Keratinocyte (primary cell): ENCODE results near the gene CPED1. TPM values are rescaled to one million over a fixed set of nuclear protein-coding genes. Genes with fewer than 3 reads are reported as not detected.

Experiments used
- DNase-seq: peaks from one replicate; pipeline ENCODE4 v3.0.0-alpha.2; 2011; ENCODE audit warnings: low read depth, missing footprints, low spot score
- FAIRE-seq: peaks from 2 replicates; lab custom pipeline; 2011; peaks lifted over from hg19 to GRCh38; lab: Jason Lieb, UNC
- H2AFZ ChIP-seq: 2 replicates; pipeline ENCODE4 v1.6.0; 2012; ENCODE audit warnings: low read length, control low read depth, inconsistent platforms; ENCODE audit not compliant: control insufficient read depth
- H3K27ac ChIP-seq: 2 replicates; pipeline ENCODE4 v1.5.1; 2011; ENCODE audit warnings: low read length; ENCODE audit not compliant: control insufficient read depth, insufficient read depth
- H3K27me3 ChIP-seq: 3 replicates; pipeline ENCODE4 v1.6.0; 2011; ENCODE audit warnings: low read length; ENCODE audit not compliant: control insufficient read depth, insufficient read depth; ENCODE audit errors: extremely low read depth
- H3K36me3 ChIP-seq, 2 experiments: 2 replicates in 1 of 2; 3 replicates in 1 of 2; pipeline ENCODE4 v1.5.1; 2011; ENCODE audit warnings: low read length in 2 of 2, mild to moderate bottlenecking in 1 of 2; ENCODE audit not compliant: control insufficient read depth in 2 of 2, insufficient read depth in 2 of 2; ENCODE audit errors: extremely low read depth in 1 of 2
- H3K4me1 ChIP-seq: 3 replicates; pipeline ENCODE4 v1.5.1; 2011; ENCODE audit warnings: low read length; ENCODE audit not compliant: control insufficient read depth, insufficient read depth; ENCODE audit errors: extremely low read depth
- H3K4me2 ChIP-seq: 3 replicates; pipeline ENCODE4 v1.6.0; 2011; ENCODE audit warnings: low read depth, low read length; ENCODE audit not compliant: control insufficient read depth, insufficient read depth; ENCODE audit errors: extremely low read depth
- H3K4me3 ChIP-seq, 3 experiments: fragments of 200-600 bp in 1 of 3; sonication (generic) in 1 of 3; 2 replicates in 2 of 3; 3 replicates in 1 of 3; pipeline ENCODE4 v1.5.1; 2011 to 2016; ENCODE audit warnings: low read length in 3 of 3, mild to moderate bottlenecking in 3 of 3, control low read depth in 2 of 3, inconsistent platforms in 1 of 3, low read depth in 1 of 3, mixed read lengths in 1 of 3, mixed run types in 1 of 3, moderate library complexity in 1 of 3; ENCODE audit not compliant: control insufficient read depth in 2 of 3, insufficient read depth in 2 of 3; ENCODE audit errors: extremely low read depth in 1 of 3
- H3K79me2 ChIP-seq: 2 replicates; pipeline ENCODE4 v1.6.0; 2012; ENCODE audit warnings: low read length; ENCODE audit not compliant: control insufficient read depth, insufficient read depth
- H3K9ac ChIP-seq: 3 replicates; pipeline ENCODE4 v1.6.0; 2011; ENCODE audit warnings: low read length; ENCODE audit not compliant: control insufficient read depth, insufficient read depth; ENCODE audit errors: extremely low read depth
- H3K9me1 ChIP-seq: 3 replicates; pipeline ENCODE4 v1.6.0; 2011; ENCODE audit warnings: low read length; ENCODE audit not compliant: control insufficient read depth, insufficient read depth; ENCODE audit errors: extremely low read depth
- H3K9me3 ChIP-seq: 2 replicates; pipeline ENCODE4 v1.5.1; 2012; ENCODE audit warnings: low read depth, low read length; ENCODE audit not compliant: control insufficient read depth
- H4K20me1 ChIP-seq: 3 replicates; pipeline ENCODE4 v1.6.0; 2011; ENCODE audit warnings: low read length; ENCODE audit not compliant: control insufficient read depth, insufficient read depth; ENCODE audit errors: extremely low read depth
- EZH2 ChIP-seq: IDR thresholded peaks from one replicate; pipeline ENCODE4 v1.6.1; 2012; ENCODE audit warnings: inconsistent platforms, mild to moderate bottlenecking, low read length, moderate library complexity
- dilution Hi-C: fragments of 300-500 bp; cut with MboI; formaldehyde crosslinking; loops from one replicate; pipeline ENCODE4 v1.7.0; 2020; ENCODE audit warnings: low sequenced_read_pairs; ENCODE audit not compliant: extremely low pct_ligation_motif_present
- polyA plus RNA-seq, 5 experiments: library from polyadenylated mRNA; depleted of rRNA in 3 of 5; stranded (reverse) in 3 of 5; stranded (forward) in 1 of 5; unstranded in 1 of 5; fragments of >200 nt; gene quantifications; 1 replicate in 1 of 5; 2 replicates in 3 of 5; 3 replicates in 1 of 5; pipeline versions ENCODE4 v1.2.1 to v1.2.3, GENCODE V29; 2011 to 2012; ENCODE audit warnings: missing spikeins in 2 of 5, low read depth in 1 of 5, low replicate concordance in 1 of 5
- TF ChIP-seq, protein P1 (sequence below), 3 experiments: IDR thresholded peaks in 1 of 3; conservative IDR thresholded peaks in 1 of 3; optimal IDR thresholded peaks in 1 of 3; 2 replicates in 2 of 3; 3 replicates in 1 of 3; pipeline versions ENCODE3 to v1.5.1; 2011; ENCODE audit warnings: low read length in 3 of 3, mild to moderate bottlenecking in 3 of 3, moderate library complexity in 2 of 3, control low read depth in 1 of 3, inconsistent platforms in 1 of 3; ENCODE audit not compliant: insufficient read depth in 2 of 3; ENCODE audit errors: extremely low read depth in 1 of 3

The CPED1 gene
- polyA plus RNA-seq, 1 donor (not counting 4 experiments of a cell fraction or from before 2014, with no cell fraction given) = 0.62 TPM

GRCh38 chr7:121186746-121187145 is 198.2 kb downstream of the CPED1 start:
- no peaks in the 10 kb centered on the region for H3K79me2 ChIP-seq
- TF ChIP-seq, protein P1, sequence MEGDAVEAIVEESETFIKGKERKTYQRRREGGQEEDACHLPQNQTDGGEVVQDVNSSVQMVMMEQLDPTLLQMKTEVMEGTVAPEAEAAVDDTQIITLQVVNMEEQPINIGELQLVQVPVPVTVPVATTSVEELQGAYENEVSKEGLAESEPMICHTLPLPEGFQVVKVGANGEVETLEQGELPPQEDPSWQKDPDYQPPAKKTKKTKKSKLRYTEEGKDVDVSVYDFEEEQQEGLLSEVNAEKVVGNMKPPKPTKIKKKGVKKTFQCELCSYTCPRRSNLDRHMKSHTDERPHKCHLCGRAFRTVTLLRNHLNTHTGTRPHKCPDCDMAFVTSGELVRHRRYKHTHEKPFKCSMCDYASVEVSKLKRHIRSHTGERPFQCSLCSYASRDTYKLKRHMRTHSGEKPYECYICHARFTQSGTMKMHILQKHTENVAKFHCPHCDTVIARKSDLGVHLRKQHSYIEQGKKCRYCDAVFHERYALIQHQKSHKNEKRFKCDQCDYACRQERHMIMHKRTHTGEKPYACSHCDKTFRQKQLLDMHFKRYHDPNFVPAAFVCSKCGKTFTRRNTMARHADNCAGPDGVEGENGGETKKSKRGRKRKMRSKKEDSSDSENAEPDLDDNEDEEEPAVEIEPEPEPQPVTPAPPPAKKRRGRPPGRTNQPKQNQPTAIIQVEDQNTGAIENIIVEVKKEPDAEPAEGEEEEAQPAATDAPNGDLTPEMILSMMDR (optimal IDR thresholded peaks at IDR 0.05 in 1 of 3, IDR thresholded peaks at IDR 0.05 in 1 of 3, conservative IDR thresholded peaks at IDR 0.05 in 1 of 3; ENCODE audit: extremely low read depth in 1 of 3, insufficient read depth in 2 of 3, low read length in 3 of 3) = no peak
- TF ChIP-seq EZH2 = no peak
- no peaks in the 10 kb centered on the region for H3K9me1 ChIP-seq
- no peaks in the 10 kb centered on the region for H4K20me1 ChIP-seq
- FAIRE-seq (no peak), DNase-seq (no peak)
- no peaks in the 10 kb centered on the region for H3K9me3 ChIP-seq
- dilution Hi-C loops = no loop called here
- no peak overlapping the region for H3K9ac ChIP-seq
- H2AFZ ChIP-seq = no peak overlapping the region
- no peak overlapping the region for H3K27ac ChIP-seq
- no peaks in the 10 kb centered on the region for H3K36me3 ChIP-seq
- H3K27me3 ChIP-seq = no peaks in the 10 kb centered on the region
- H3K4me3 ChIP-seq = no peak overlapping the region
- no peak overlapping the region for H3K4me2 ChIP-seq
- H3K4me1 ChIP-seq = no peaks in the 10 kb centered on the region

- H3K27ac ChIP-seq = no peak overlapping the region
- dilution Hi-C loops = no loop called here
- H3K9ac ChIP-seq = no peak overlapping the region
- no peaks in the 10 kb centered on the region for H4K20me1 ChIP-seq
- H3K36me3 ChIP-seq = no peaks in the 10 kb centered on the region
- H2AFZ ChIP-seq = no peak overlapping the region
- DNase-seq (no peak), FAIRE-seq (no peak)
- no peaks in the 10 kb centered on the region for H3K4me1 ChIP-seq
- H3K27me3 ChIP-seq = no peaks in the 10 kb centered on the region
- H3K9me1 ChIP-seq = no peaks in the 10 kb centered on the region
- no peaks in the 10 kb centered on the region for H3K9me3 ChIP-seq
- no peak overlapping the region for H3K4me2 ChIP-seq
- no peak overlapping the region for H3K4me3 ChIP-seq
- TF ChIP-seq EZH2 = no peak
- TF ChIP-seq, protein P1 (optimal IDR thresholded peaks at IDR 0.05 in 1 of 3, IDR thresholded peaks at IDR 0.05 in 1 of 3, conservative IDR thresholded peaks at IDR 0.05 in 1 of 3; ENCODE audit: extremely low read depth in 1 of 3, insufficient read depth in 2 of 3, low read length in 3 of 3) = no peak
- H3K79me2 ChIP-seq = no peaks in the 10 kb centered on the region
Measured at GRCh38 chr7:121187222-121187621, 198.7 kb downstream of the CPED1 start.
